Body of pancreas (tissue), 4 donors: ENCODE data around the gene SLC1A4. TPM values are rescaled to one million over a fixed set of nuclear protein-coding genes. Genes with fewer than 3 reads are reported as not detected.

Experiments
- ATAC-seq: fragments of 150-250 bp; one replicate; pipeline ENCODE4 v1.9.1; 2016
- DNase-seq, 4 donors: peaks; one replicate each; pipeline ENCODE4 v3.0.0-alpha.2; 2019
- H3K27ac ChIP-seq, 4 donors: fragments of 200-600 bp; sonication (generic); 1 replicate in 3 of 4; 2 replicates in 1 of 4; pipeline versions ENCODE4 v1.5.1 to v1.6.1; 2016 to 2019; ENCODE audit warnings: mild to moderate bottlenecking in 1 of 4, mixed read lengths in 1 of 4, moderate library complexity in 1 of 4
- H3K27me3 ChIP-seq, 2 donors: fragments of 200-600 bp; sonication (generic); one replicate each; pipeline ENCODE4 v1.6.0; 2016; ENCODE audit warnings: mild to moderate bottlenecking in 1 of 2
- H3K36me3 ChIP-seq, 2 donors: fragments of 200-600 bp; sonication (generic); replicated peaks in 1 of 2; 2 replicates each; pipeline ENCODE4 v1.5.1; 2016; ENCODE audit warnings: low read depth in 2 of 2; ENCODE audit not compliant: insufficient read depth in 1 of 2
- H3K4me1 ChIP-seq: fragments of 200-600 bp; sonication (generic); one replicate; pipeline ENCODE4 v1.6.0; 2016
- H3K4me3 ChIP-seq, 2 donors: fragments of 200-600 bp; sonication (generic); 1 replicate in 1 of 2; 2 replicates in 1 of 2; pipeline ENCODE4 v1.5.1; 2016 to 2019
- H3K9me3 ChIP-seq, 3 donors: fragments of 200-600 bp; sonication (generic); 1 replicate in 2 of 3; 2 replicates in 1 of 3; pipeline ENCODE4 v1.5.1; 2016
- CTCF ChIP-seq, 7 experiments: fragments of 450-650 bp in 4 of 7; fragments of 200-600 bp in 3 of 7; sonication (generic) in 3 of 7; IDR thresholded peaks; one replicate each; pipeline ENCODE4 v1.5.1; 2016 to 2019; ENCODE audit warnings: antibody characterized with exemption in 7 of 7
- POLR2A ChIP-seq, 3 donors: fragments of 450-650 bp; IDR thresholded peaks; one replicate each; pipeline ENCODE4 v1.6.1; 2016; ENCODE audit warnings: antibody characterized with exemption in 3 of 3, mild to moderate bottlenecking in 2 of 3
- WGBS, 2 donors: methylation state at CpG; one replicate each; pipeline ENCODE4 v1.1.5; 2017; 5-methylcytosine and 5-hydroxymethylcytosine counted together
- intact Hi-C: fragments of 100-400 bp; cut with DNase I; formaldehyde crosslinking; loops from one replicate; pipeline ENCODE4 v1.15.1; 2023
- total RNA-seq, 2 donors: library from RNA; depleted of rRNA; stranded (reverse); fragments of >200 nt; gene quantifications; one replicate each; pipeline ENCODE4 v1.1.0, GENCODE V29; 2016

Gene SLC1A4
- total RNA-seq, 2 donors from 2014 or later: 14.5 to 25.4 TPM

GRCh38 chr2:65059071-65059470 lies 69.9 kb downstream of the SLC1A4 start:
- Histone ChIP-seq H3K27ac (peak overlapping the region; percentile 27 to 90 (median 63)), H3K4me3 (no peak overlapping the region), H3K9me3 (no peaks in the 10 kb centered on the region), H3K27me3 (no peaks in the 10 kb centered on the region), H3K36me3 (no peaks in the 10 kb centered on the region), H3K4me1 (peaks cover 72% of the 10 kb centered on the region)
- TF ChIP-seq CTCF (IDR thresholded peaks at IDR 0.05): no peak
- TF ChIP-seq POLR2A (IDR thresholded peaks at IDR 0.05): no peak
- intact Hi-C loops: no loop called here
- DNase-seq (peak in 1 of 4 donors; percentile 52), ATAC-seq (no peak)
- 47 to 55% methylated on average over 1 of the region's 1 CpG for WGBS, 2 donors

GRCh38 chr2:65061146-65061909 lies 72.1 kb downstream of the SLC1A4 start:
- no peaks in the 10 kb centered on the region for H3K9me3 ChIP-seq
- H3K27me3 ChIP-seq: no peaks in the 10 kb centered on the region
- no peaks in the 10 kb centered on the region for H3K36me3 ChIP-seq
- peaks cover 89% of the 10 kb centered on the region for H3K4me1 ChIP-seq
- H3K27ac ChIP-seq: peak overlapping the region; percentile 78 to 93 (median 88)
- H3K4me3 ChIP-seq: no peak overlapping the region
- ATAC-seq (peak; percentile 26), DNase-seq (peak; percentile 60 to 78 (median 76))
- 36 to 38% methylated on average over 7 of the region's 7 CpGs for WGBS, 2 donors
- no peak for TF ChIP-seq CTCF (IDR thresholded peaks at IDR 0.05)
- no peak for TF ChIP-seq POLR2A (IDR thresholded peaks at IDR 0.05)
- intact Hi-C loops: no loop called here

- peak overlapping the region; percentile 78 to 93 (median 88) for H3K27ac ChIP-seq
- ATAC-seq (peak; percentile 83), DNase-seq (peak; percentile 84 to 94 (median 93))
- no peaks in the 10 kb centered on the region for H3K9me3 ChIP-seq
- WGBS, 2 donors: 31 to 54% methylated on average over 8 of the region's 8 CpGs
- peak in 2 of 3 donors; percentile 62 to 64 for TF ChIP-seq POLR2A (IDR thresholded peaks at IDR 0.05)
- peak in 3 of 7 experiments; percentile 3 to 12 (median 5) for TF ChIP-seq CTCF (IDR thresholded peaks at IDR 0.05)
- no peaks in the 10 kb centered on the region for H3K36me3 ChIP-seq
- intact Hi-C loops: no loop called here
- no peaks in the 10 kb centered on the region for H3K27me3 ChIP-seq
- peaks cover 89% of the 10 kb centered on the region for H3K4me1 ChIP-seq
- no peak overlapping the region for H3K4me3 ChIP-seq
Observed at GRCh38 chr2:65061910-65062339, 72.7 kb downstream of the SLC1A4 start.

DNA sequence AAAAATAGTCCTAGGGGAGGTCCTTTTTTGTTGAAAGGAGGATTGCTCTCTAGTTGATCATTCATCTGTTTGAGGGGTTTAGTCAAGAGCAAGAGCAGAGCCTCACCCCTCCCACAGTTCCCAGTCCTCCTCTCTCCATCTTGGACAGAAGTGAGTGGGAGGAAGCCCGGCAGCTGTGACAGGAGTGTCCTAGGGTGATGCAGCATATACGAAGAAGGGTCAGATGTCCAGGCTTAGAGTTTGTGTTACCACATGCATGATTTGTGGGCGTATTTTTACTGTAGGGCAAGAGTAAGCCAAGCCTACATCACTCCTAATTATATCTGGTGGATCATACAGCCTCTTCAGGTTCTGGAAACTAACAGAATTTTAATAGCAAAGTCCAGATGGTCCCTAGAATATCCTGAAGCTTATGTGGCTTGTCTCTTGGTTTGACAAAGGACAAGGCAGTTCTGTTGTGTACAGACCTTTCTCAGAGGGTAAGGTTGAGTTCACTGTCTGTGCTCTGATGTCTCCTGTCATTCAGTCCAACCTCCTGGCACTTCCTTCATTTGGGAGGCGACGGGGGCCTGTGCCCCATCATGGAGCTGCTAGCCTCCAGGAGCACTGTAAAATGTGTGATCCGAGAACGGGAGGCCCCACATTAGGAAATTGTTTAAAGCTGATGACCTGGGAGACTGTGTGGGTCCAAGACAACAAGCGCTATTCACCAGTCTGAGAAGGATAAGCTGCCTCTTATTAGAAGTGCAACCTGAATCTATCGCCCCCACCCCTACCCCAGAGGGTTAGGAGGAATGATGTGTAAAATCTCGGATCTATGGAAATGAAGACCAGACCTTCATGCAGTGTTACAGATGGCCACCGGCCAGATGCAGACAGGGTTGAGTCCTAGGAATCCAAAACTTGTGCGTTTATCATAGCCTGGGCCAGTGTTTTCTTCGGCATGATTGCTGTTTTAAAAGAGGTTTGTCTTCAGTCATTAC lies 73.9 kb downstream of the SLC1A4 start:
- Histone ChIP-seq H3K9me3 (no peaks in the 10 kb centered on the region), H3K4me3 (no peak overlapping the region), H3K27me3 (no peaks in the 10 kb centered on the region), H3K4me1 (peaks cover 79% of the 10 kb centered on the region), H3K36me3 (no peaks in the 10 kb centered on the region), H3K27ac (peak overlapping the region in 2 of 4 donors; percentile 85 to 90)
- DNase-seq (no peak), ATAC-seq (no peak)
- 64 to 71% methylated on average over 11 to 13 of the region's 13 CpGs for WGBS, 2 donors
- intact Hi-C loops: no loop called here
- TF ChIP-seq POLR2A (IDR thresholded peaks at IDR 0.05) (no peak), CTCF (IDR thresholded peaks at IDR 0.05) (no peak)
